ENCODE results near the gene CEBPZOS.
"Not testable (repeated sequence)": the region's sequence is repeated elsewhere in the genome, so short reads cannot be mapped to it uniquely, and the experiment has no call there.

Gene CEBPZOS

GRCh38 chr2:37191253-37191652 lies 5.0 kb upstream of the CEBPZOS start:
- DNase-seq (no peak), ATAC-seq (no peak)

- ATAC-seq (no peak), DNase-seq (no peak)
Measured at GRCh38 chr2:37191747-37192146, 4.5 kb upstream of the CEBPZOS start.

GRCh38 chr2:37192551-37192950 lies 3.7 kb upstream of the CEBPZOS start:
- DNase-seq (no peak), ATAC-seq (no peak)

GRCh38 chr2:37195862-37196319 lies 405 bp upstream of the CEBPZOS start:
- not testable (repeated sequence) for ATAC-seq, DNase-seq

GRCh38 chr2:37198681-37199065 lies 2.4 kb downstream of the CEBPZOS start:
- ATAC-seq (no peak), DNase-seq (no peak)

- peak; percentile 21 for ATAC-seq
- DNase-seq, result no peak
Measured at GRCh38 chr2:37201208-37201607, 4.9 kb downstream of the CEBPZOS start.

- DNase-seq, result peak; percentile 52
- ATAC-seq, result peak; percentile 98
Measured at GRCh38 chr2:37201766-37202165, 5.5 kb downstream of the CEBPZOS start.

- no peak for ATAC-seq
- DNase-seq, result no peak
Measured at GRCh38 chr2:37203708-37204107, 7.4 kb downstream of the CEBPZOS start.

GRCh38 chr2:37205071-37205661 lies 8.9 kb downstream of the CEBPZOS start:
- not testable (repeated sequence) for DNase-seq, ATAC-seq

GRCh38 chr2:37205689-37206341 lies 9.5 kb downstream of the CEBPZOS start:
- no peak for ATAC-seq

GRCh38 chr2:37206760-37207159 lies 10.5 kb downstream of the CEBPZOS start:
- not testable (repeated sequence) for DNase-seq, ATAC-seq

More at GRCh38 chr2:37205689-37206341, 9.5 kb downstream of the CEBPZOS start:
- no peak for DNase-seq

- DNase-seq, result no peak
- no peak for ATAC-seq
Measured at GRCh38 chr2:37211212-37211611, 14.9 kb downstream of the CEBPZOS start.

GRCh38 chr2:37211939-37212338 lies 15.6 kb downstream of the CEBPZOS start:
- ATAC-seq (no peak), DNase-seq (no peak)

GRCh38 chr2:37215250-37215649 lies 19.0 kb downstream of the CEBPZOS start:
- DNase-seq (no peak), ATAC-seq (no peak)

- no peak for ATAC-seq
- no peak for DNase-seq
Measured at GRCh38 chr2:37219046-37219445, 22.8 kb downstream of the CEBPZOS start.

- DNase-seq, result no peak
- no peak for ATAC-seq
Measured at GRCh38 chr2:37223131-37223530, 26.8 kb downstream of the CEBPZOS start.

- DNase-seq, result no peak
- no peak for ATAC-seq
Measured at GRCh38 chr2:37224063-37224462, 27.8 kb downstream of the CEBPZOS start.

GRCh38 chr2:37225129-37225528 lies 28.8 kb downstream of the CEBPZOS start:
- DNase-seq, ATAC-seq: not testable (repeated sequence)

GRCh38 chr2:37226863-37227262 lies 30.6 kb downstream of the CEBPZOS start:
- DNase-seq, result no peak
- no peak for ATAC-seq

- ATAC-seq, result no peak
- no peak for DNase-seq
Measured at GRCh38 chr2:37228788-37229187, 32.5 kb downstream of the CEBPZOS start.

- ATAC-seq (no peak), DNase-seq (no peak)
Measured at GRCh38 chr2:37230581-37230980, 34.3 kb downstream of the CEBPZOS start.

GRCh38 chr2:37231241-37232130 lies 35.2 kb downstream of the CEBPZOS start, which contains the start of the genes CEBPZ and NDUFAF7:
CEBPZ (minus strand) TSS chr2:37231596; CDS start chr2:37231567, 29 bp downstream.
NDUFAF7 (plus strand) TSS chr2:37231658; CDS start chr2:37231706, 48 bp downstream.
- peak; percentile 97 for ATAC-seq

More at GRCh38 chr2:37231241-37232130, 35.2 kb downstream of the CEBPZOS start, which contains the start of the genes CEBPZ and NDUFAF7:
- peak; percentile 91 for DNase-seq

Data from stimulated activated naive CD8-positive, alpha-beta T cell treated with anti-CD3 and anti-CD28 coated beads, Interleukin-15, Interleukin-2, amounts not matched to agents 100 U/mL and 50 U/mL, for 24 hours (primary cell).